Measurements from ENCODE around the gene EARS2. TPM values are rescaled to one million over a fixed set of nuclear protein-coding genes. Genes with fewer than 3 reads are reported as not detected.
"Not testable (repeated sequence)": the region's sequence is repeated elsewhere in the genome, so short reads cannot be mapped to it uniquely, and the experiment has no call there.

The EARS2 gene
- total and polyA plus RNA-seq, 12 donors: 20.0 to 85.7 (median 33.5) TPM

- Histone ChIP-seq H3K27ac (no peak overlapping the region), H3K4me1 (replicated peaks in 1 of 2) (peaks cover 0 to 14% of the 10 kb centered on the region in 2 donors), H3K9me3 (replicated peaks in 1 of 3) (no peaks in the 10 kb centered on the region), H3K4me3 (no peak overlapping the region), H3K36me3 (replicated peaks in 1 of 2) (peaks cover 0 to 53% of the 10 kb centered on the region in 2 donors), H3K27me3 (no peaks in the 10 kb centered on the region)
- TF ChIP-seq CTCF (IDR thresholded peaks at IDR 0.05) (no peak), POLR2A (IDR thresholded peaks at IDR 0.05) (no peak)
- intact Hi-C loops (cut with DNase I): loop anchor here in 1 of 2 donors (10.0 kb wide), 1 partner anchor 47 kb away; no protein-coding TSS in a partner anchor
- no peak for DNase-seq
- 69 to 86% (median 76%) methylated on average over 4 to 6 of the region's 6 CpGs for WGBS, 4 donors
Observed at GRCh38 chr16:23552161-23552560, 5.0 kb downstream of the EARS2 start.

- no peaks in the 10 kb centered on the region for H3K27me3 ChIP-seq
- no peak overlapping the region for H3K4me3 ChIP-seq
- no peaks in the 10 kb centered on the region for H3K9me3 ChIP-seq (replicated peaks in 1 of 3)
- no peak for DNase-seq
- no peaks in the 10 kb centered on the region for H3K4me1 ChIP-seq (replicated peaks in 1 of 2)
- intact Hi-C loops (cut with DNase I): loop anchor here in 1 of 2 donors (10.0 kb wide), 1 partner anchor 45 kb away; no protein-coding TSS in a partner anchor
- H3K36me3 ChIP-seq (replicated peaks in 1 of 2): peaks cover 0 to 73% of the 10 kb centered on the region in 2 donors
- WGBS, 4 donors: 97 to 100% (median 98%) methylated on average over 5 of the region's 5 CpGs
- no peak overlapping the region for H3K27ac ChIP-seq
- TF ChIP-seq CTCF (IDR thresholded peaks at IDR 0.05) (no peak), POLR2A (IDR thresholded peaks at IDR 0.05) (no peak)
Observed at GRCh38 chr16:23549938-23550337, 7.2 kb downstream of the EARS2 start.

- TF ChIP-seq POLR2A (IDR thresholded peaks at IDR 0.05) (no peak), CTCF (IDR thresholded peaks at IDR 0.05) (no peak)
- H3K4me1 ChIP-seq (replicated peaks in 1 of 2): no peaks in the 10 kb centered on the region
- no peak overlapping the region for H3K4me3 ChIP-seq
- 93 to 98% (median 96%) methylated on average over 14 of the region's 14 CpGs for WGBS, 4 donors
- H3K9me3 ChIP-seq (replicated peaks in 1 of 3): no peaks in the 10 kb centered on the region
- no peaks in the 10 kb centered on the region for H3K27me3 ChIP-seq
- DNase-seq: no peak
- intact Hi-C loops (cut with DNase I): no loop called here
- H3K36me3 ChIP-seq (replicated peaks in 1 of 2): peaks cover 0 to 84% of the 10 kb centered on the region in 2 donors
- H3K27ac ChIP-seq: no peak overlapping the region
Observed at GRCh38 chr16:23544436-23544835, 12.7 kb downstream of the EARS2 start.

- H3K4me3 ChIP-seq; H3K27me3 ChIP-seq; H3K9me3 ChIP-seq (replicated peaks in 1 of 3); intact Hi-C loops (cut with DNase I); DNase-seq: not testable (repeated sequence)
- Histone ChIP-seq H3K4me1 (replicated peaks in 1 of 2) (peaks cover 6 to 10% of the 10 kb centered on the region in 2 donors), H3K36me3 (replicated peaks in 1 of 2) (peaks cover 0 to 54% of the 10 kb centered on the region in 2 donors), H3K27ac (peak overlapping the region in 1 of 5 donors; percentile 34)
- 96 to 100% (median 98%) methylated on average over 3 of the region's 3 CpGs for whole genome bisulfite sequencing, 4 donors
Observed at GRCh38 chr16:23540817-23541178, 16.4 kb downstream of the EARS2 start.

Data from adrenal gland (tissue), 12 donors.